ENCODE results near the gene GLS. TPM values are rescaled to one million over a fixed set of nuclear protein-coding genes. Genes with fewer than 3 reads are reported as not detected.
A peak's percentile ranks its signal among the peaks of the same experiment; 100 is the strongest.

GLS gene
- total and polyA plus RNA-seq, 2 of the 13 experiments (the other 11 are each of a cell fraction or from before 2014, with no cell fraction given): 78.6 to 183 TPM

GRCh38 chr2:190982262-190983034 is 101.8 kb downstream of the GLS start:
- no peaks in the 10 kb centered on the region for H3K9me3 ChIP-seq (ENCODE audit: low read length)
- no peak overlapping the region for H3K4me3 ChIP-seq (replicated peaks in 1 of 3; ENCODE audit: insufficient read depth in 1 of 3, low read depth in 2 of 3, low read length in 3 of 3)
- WGBS (ENCODE audit: low lambda C conversion rate): 96% methylated on average over 8 of the region's 8 CpGs
- H3K4me1 ChIP-seq (ENCODE audit: insufficient read depth, low read length): no peaks in the 10 kb centered on the region
- peaks cover 42 to 97% of the 10 kb centered on the region in 2 experiments for H3K36me3 ChIP-seq (replicated peaks in 1 of 2; ENCODE audit: control insufficient read depth in 1 of 2, insufficient read depth in 2 of 2, low read length in 2 of 2)
- in situ Hi-C loops (cut with HindIII; ENCODE audit: extremely low pct_ligation_motif_present, low pct_unique_long_range_greater_than_20kb) (no loop called here), intact Hi-C loops (cut with micrococcal nuclease; ENCODE audit: unreplicated experiment) (loop anchor here (10.0 kb wide), 1 partner anchor 378 kb away; no protein-coding TSS in a partner anchor)
- POLR2A ChIA-PET: no interaction called here
- no peak for ATAC-seq
- CTCF ChIA-PET (ENCODE audit: low intra/inter-chr PET ratio, low total read pairs): no interaction called here
- H4K20me1 ChIP-seq (ENCODE audit: insufficient read depth, low read length): no peaks in the 10 kb centered on the region
- no TSS peak for BruUV-seq (replicated peaks)
- no peak overlapping the region for H2AFZ ChIP-seq (ENCODE audit: low read length)
- H3K4me2 ChIP-seq (ENCODE audit: low read depth, low read length): no peak overlapping the region
- DNase-seq (ENCODE audit: low spot score): no peak
- no peak overlapping the region for H3K27ac ChIP-seq (ENCODE audit: extremely low read length, insufficient read depth, low read length)
- no peak for FAIRE-seq
- H3K9ac ChIP-seq (ENCODE audit: insufficient read depth, low read depth, low read length): no peak overlapping the region
- H3K79me2 ChIP-seq (ENCODE audit: insufficient read depth, low read length): no peaks in the 10 kb centered on the region
- no peaks in the 10 kb centered on the region for H3K27me3 ChIP-seq (ENCODE audit: control insufficient read depth in 1 of 2, insufficient read depth in 2 of 2, low read length in 2 of 2)
- TF ChIP-seq ZMYM4 (CRISPR knock-in tag; IDR thresholded peaks at IDR 0.05) (no peak), SMAD1 (CRISPR knock-in tag; IDR thresholded peaks at IDR 0.05; ENCODE audit: borderline replicate concordance, low read depth) (no peak), SNAPC4 (CRISPR knock-in tag; IDR thresholded peaks at IDR 0.05) (no peak), ZNF747 (CRISPR knock-in tag; IDR thresholded peaks at IDR 0.05; ENCODE audit: borderline replicate concordance) (no peak), RARA (CRISPR knock-in tag; IDR thresholded peaks at IDR 0.05) (no peak), TSC22D2 (CRISPR knock-in tag; IDR thresholded peaks at IDR 0.05; ENCODE audit: borderline replicate concordance) (no peak), MAFG (CRISPR knock-in tag; IDR thresholded peaks at IDR 0.05) (peak; percentile 81), ZNF17 (CRISPR knock-in tag; IDR thresholded peaks at IDR 0.05) (no peak), IRF9 (CRISPR knock-in tag; IDR thresholded peaks at IDR 0.05; ENCODE audit: borderline replicate concordance) (no peak), CC2D1A (CRISPR knock-in tag; IDR thresholded peaks at IDR 0.05) (no peak), ZNF691 (CRISPR knock-in tag; IDR thresholded peaks at IDR 0.05; ENCODE audit: borderline replicate concordance, low read depth) (no peak), CHD2 (IDR thresholded peaks at IDR 0.05; ENCODE audit: low read depth, low read length) (no peak), ZFP62 (CRISPR knock-in tag; IDR thresholded peaks at IDR 0.05) (no peak), MAFK (conservative IDR thresholded peaks at IDR 0.05 in 1 of 2, IDR thresholded peaks at IDR 0.05 in 1 of 2; ENCODE audit: low read length in 2 of 2) (peak; percentile 100), ZNF776 (CRISPR knock-in tag; IDR thresholded peaks at IDR 0.05) (no peak)

Measured in HepG2 (cell line).